HCT116 (cell line): Measurements from ENCODE around the gene IKZF3.

Experiments used
- ELF1 ChIP-seq: IDR thresholded peaks from 2 replicates; pipeline ENCODE4 v1.6.1; 2012; ENCODE audit warnings: low read depth, borderline replicate concordance
- EZH2phosphoT487 ChIP-seq: fragments of 200-600 bp; IDR thresholded peaks from 2 replicates; pipeline ENCODE4 v1.6.1; 2018; ENCODE audit warnings: antibody characterized with exemption, borderline replicate concordance
- POLR2A ChIP-seq: IDR thresholded peaks from 2 replicates; pipeline ENCODE4 v1.7.0; 2011; ENCODE audit warnings: borderline replicate concordance; ENCODE audit not compliant: insufficient read depth, insufficient read length; ENCODE audit errors: extremely low read depth
- POLR2AphosphoS5 ChIP-seq: IDR thresholded peaks from 2 replicates; pipeline ENCODE4 v1.6.1; 2011; ENCODE audit warnings: mild to moderate bottlenecking, low read depth, low read length, moderate library complexity
- RAD21 ChIP-seq: IDR thresholded peaks from 2 replicates; pipeline ENCODE4 v1.6.1; 2012; ENCODE audit warnings: low read depth, mild to moderate bottlenecking
- SIN3A ChIP-seq: IDR thresholded peaks from 2 replicates; pipeline ENCODE4 v1.6.1; 2012; ENCODE audit warnings: low read depth
- SRF ChIP-seq: IDR thresholded peaks from 2 replicates; pipeline ENCODE4 v1.6.1; 2012; ENCODE audit warnings: low read depth
- TCF7L2 ChIP-seq: IDR thresholded peaks from 2 replicates; pipeline ENCODE4 v1.7.0; 2011; ENCODE audit warnings: borderline replicate concordance, inconsistent platforms; ENCODE audit not compliant: insufficient read depth, insufficient read length; ENCODE audit errors: extremely low read depth
- YY1 ChIP-seq: IDR thresholded peaks from 2 replicates; pipeline ENCODE4 v1.6.1; 2011; ENCODE audit warnings: low read length, low read depth, moderate library complexity, mild to moderate bottlenecking; ENCODE audit not compliant: insufficient replicate concordance; ENCODE audit errors: extremely low read depth
- ZFX ChIP-seq: fragments of 450-650 bp; IDR thresholded peaks from 2 replicates; pipeline ENCODE4 v1.6.1; 2017
- ZNF274 ChIP-seq: fragments of 200-500 bp; sonication (Bioruptor generic); IDR thresholded peaks from 2 replicates; pipeline ENCODE4 v1.6.1; 2014; ENCODE audit warnings: mild to moderate bottlenecking, low read depth, low read length, inconsistent platforms
- TF ChIP-seq, protein P1 (sequence below), 3 experiments: fragments of 200-600 bp in 1 of 3; sonication (generic) in 1 of 3; IDR thresholded peaks in 2 of 3; conservative IDR thresholded peaks in 1 of 3; 2 replicates each; pipeline ENCODE4 v1.5.1; 2012 to 2017; ENCODE audit warnings: low read depth in 2 of 3, low read length in 2 of 3, antibody characterized with exemption in 1 of 3, borderline replicate concordance in 1 of 3, control low read depth in 1 of 3, mild to moderate bottlenecking in 1 of 3, mixed read lengths in 1 of 3, mixed run types in 1 of 3, moderate library complexity in 1 of 3; ENCODE audit not compliant: insufficient read depth in 1 of 3
- TF ChIP-seq, protein P2 (sequence below): IDR thresholded peaks from 2 replicates; pipeline ENCODE4 v1.6.1; 2012
- TF ChIP-seq, protein P3 (sequence below): IDR thresholded peaks from 2 replicates; pipeline ENCODE4 v1.6.1; 2012; ENCODE audit warnings: low read depth

DNA sequence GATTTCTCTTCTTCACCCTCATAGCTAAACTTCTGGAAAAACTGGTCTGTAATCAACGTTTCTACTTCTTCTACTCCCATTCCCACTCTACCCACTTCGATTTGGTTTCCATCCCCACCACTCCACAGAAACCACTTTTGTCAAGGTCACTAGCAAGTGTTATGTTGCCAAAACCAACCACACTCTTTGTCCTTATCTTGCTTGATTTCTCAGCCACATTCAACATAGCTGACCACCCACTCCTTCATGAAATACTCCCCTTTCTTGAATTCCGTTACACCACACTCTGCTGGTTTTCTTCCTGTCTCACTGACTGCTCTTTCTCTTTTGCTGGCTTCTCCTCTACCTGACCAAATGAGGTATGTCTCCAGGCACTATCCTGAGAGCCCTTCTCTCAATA is 11.9 kb downstream of the IKZF3 start:
- no peak for TF ChIP-seq TCF7L2
- TF ChIP-seq, protein P1, sequence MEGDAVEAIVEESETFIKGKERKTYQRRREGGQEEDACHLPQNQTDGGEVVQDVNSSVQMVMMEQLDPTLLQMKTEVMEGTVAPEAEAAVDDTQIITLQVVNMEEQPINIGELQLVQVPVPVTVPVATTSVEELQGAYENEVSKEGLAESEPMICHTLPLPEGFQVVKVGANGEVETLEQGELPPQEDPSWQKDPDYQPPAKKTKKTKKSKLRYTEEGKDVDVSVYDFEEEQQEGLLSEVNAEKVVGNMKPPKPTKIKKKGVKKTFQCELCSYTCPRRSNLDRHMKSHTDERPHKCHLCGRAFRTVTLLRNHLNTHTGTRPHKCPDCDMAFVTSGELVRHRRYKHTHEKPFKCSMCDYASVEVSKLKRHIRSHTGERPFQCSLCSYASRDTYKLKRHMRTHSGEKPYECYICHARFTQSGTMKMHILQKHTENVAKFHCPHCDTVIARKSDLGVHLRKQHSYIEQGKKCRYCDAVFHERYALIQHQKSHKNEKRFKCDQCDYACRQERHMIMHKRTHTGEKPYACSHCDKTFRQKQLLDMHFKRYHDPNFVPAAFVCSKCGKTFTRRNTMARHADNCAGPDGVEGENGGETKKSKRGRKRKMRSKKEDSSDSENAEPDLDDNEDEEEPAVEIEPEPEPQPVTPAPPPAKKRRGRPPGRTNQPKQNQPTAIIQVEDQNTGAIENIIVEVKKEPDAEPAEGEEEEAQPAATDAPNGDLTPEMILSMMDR (IDR thresholded peaks at IDR 0.05 in 2 of 3, conservative IDR thresholded peaks at IDR 0.05 in 1 of 3; ENCODE audit: borderline replicate concordance in 1 of 3, insufficient read depth in 1 of 3, low read depth in 2 of 3, low read length in 2 of 3), result no peak
- no peak for TF ChIP-seq ZNF274
- no peak for TF ChIP-seq ZFX
- TF ChIP-seq, protein P2, sequence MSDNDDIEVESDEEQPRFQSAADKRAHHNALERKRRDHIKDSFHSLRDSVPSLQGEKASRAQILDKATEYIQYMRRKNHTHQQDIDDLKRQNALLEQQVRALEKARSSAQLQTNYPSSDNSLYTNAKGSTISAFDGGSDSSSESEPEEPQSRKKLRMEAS, result no peak
- no peak for TF ChIP-seq SRF
- no peak for TF ChIP-seq POLR2AphosphoS5
- TF ChIP-seq YY1, result no peak
- no peak for TF ChIP-seq EZH2phosphoT487
- no peak for TF ChIP-seq POLR2A
- TF ChIP-seq, protein P3, sequence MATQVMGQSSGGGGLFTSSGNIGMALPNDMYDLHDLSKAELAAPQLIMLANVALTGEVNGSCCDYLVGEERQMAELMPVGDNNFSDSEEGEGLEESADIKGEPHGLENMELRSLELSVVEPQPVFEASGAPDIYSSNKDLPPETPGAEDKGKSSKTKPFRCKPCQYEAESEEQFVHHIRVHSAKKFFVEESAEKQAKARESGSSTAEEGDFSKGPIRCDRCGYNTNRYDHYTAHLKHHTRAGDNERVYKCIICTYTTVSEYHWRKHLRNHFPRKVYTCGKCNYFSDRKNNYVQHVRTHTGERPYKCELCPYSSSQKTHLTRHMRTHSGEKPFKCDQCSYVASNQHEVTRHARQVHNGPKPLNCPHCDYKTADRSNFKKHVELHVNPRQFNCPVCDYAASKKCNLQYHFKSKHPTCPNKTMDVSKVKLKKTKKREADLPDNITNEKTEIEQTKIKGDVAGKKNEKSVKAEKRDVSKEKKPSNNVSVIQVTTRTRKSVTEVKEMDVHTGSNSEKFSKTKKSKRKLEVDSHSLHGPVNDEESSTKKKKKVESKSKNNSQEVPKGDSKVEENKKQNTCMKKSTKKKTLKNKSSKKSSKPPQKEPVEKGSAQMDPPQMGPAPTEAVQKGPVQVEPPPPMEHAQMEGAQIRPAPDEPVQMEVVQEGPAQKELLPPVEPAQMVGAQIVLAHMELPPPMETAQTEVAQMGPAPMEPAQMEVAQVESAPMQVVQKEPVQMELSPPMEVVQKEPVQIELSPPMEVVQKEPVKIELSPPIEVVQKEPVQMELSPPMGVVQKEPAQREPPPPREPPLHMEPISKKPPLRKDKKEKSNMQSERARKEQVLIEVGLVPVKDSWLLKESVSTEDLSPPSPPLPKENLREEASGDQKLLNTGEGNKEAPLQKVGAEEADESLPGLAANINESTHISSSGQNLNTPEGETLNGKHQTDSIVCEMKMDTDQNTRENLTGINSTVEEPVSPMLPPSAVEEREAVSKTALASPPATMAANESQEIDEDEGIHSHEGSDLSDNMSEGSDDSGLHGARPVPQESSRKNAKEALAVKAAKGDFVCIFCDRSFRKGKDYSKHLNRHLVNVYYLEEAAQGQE, result no peak
- no peak for TF ChIP-seq RAD21
- no peak for TF ChIP-seq ELF1
- TF ChIP-seq SIN3A, result no peak
